CD4-positive, alpha-beta T cell treated with Interleukin-6 at 100 ng/mL for 8 hours (primary cell): ENCODE data around the gene TMC1.

Experiments used
- DNase-seq: peaks from one replicate; pipeline ENCODE4 v3.0.0-alpha.2; 2020; ENCODE audit warnings: mixed read lengths, low spot score

The TMC1 gene

GRCh38 chr9:72873456-72873855, 352.0 kb downstream of the TMC1 start:
- no peak for DNase-seq

- DNase-seq, result no peak
These were observed 352.9 kb downstream of the TMC1 start for GRCh38 chr9:72874344-72874743.

- no peak for DNase-seq
These were observed 353.8 kb downstream of the TMC1 start for GRCh38 chr9:72875221-72875620.

GRCh38 chr9:72880821-72881220, 359.4 kb downstream of the TMC1 start:
- no peak for DNase-seq

- DNase-seq, result no peak
These were observed 360.8 kb downstream of the TMC1 start for GRCh38 chr9:72882117-72882775.

GRCh38 chr9:72883875-72884274, 362.5 kb downstream of the TMC1 start:
- DNase-seq, result no peak

GRCh38 chr9:72884508-72884907, 363.1 kb downstream of the TMC1 start:
- DNase-seq, result no peak
